GM12878 (cell line): ENCODE measurements around the gene SHISA6. TPM values are rescaled to one million over a fixed set of nuclear protein-coding genes. Genes with fewer than 3 reads are reported as not detected.

Experiments
- BCLAF1 ChIP-seq: fragments of 450-650 bp; IDR thresholded peaks from 2 replicates; pipeline ENCODE4 v1.6.1; 2017; ENCODE audit warnings: antibody characterized with exemption, mild to moderate bottlenecking, moderate library complexity
- CBFB ChIP-seq: IDR thresholded peaks from 2 replicates; pipeline ENCODE4 v1.6.1; 2016; ENCODE audit warnings: antibody characterized with exemption, low read depth
- CBX5 ChIP-seq: sonication (generic); IDR thresholded peaks from 2 replicates; pipeline ENCODE4 v1.6.1; 2016; ENCODE audit warnings: low read depth, moderate library complexity, mild to moderate bottlenecking, inconsistent platforms
- E4F1 ChIP-seq: fragments of 450-650 bp; IDR thresholded peaks from 2 replicates; pipeline ENCODE4 v1.6.1; 2018; ENCODE audit warnings: borderline replicate concordance, mild to moderate bottlenecking; ENCODE audit not compliant: partially characterized antibody
- EP300 ChIP-seq, 2 experiments: fragments of 150-350 bp in 1 of 2; IDR thresholded peaks; 2 replicates each; pipeline ENCODE4 v1.6.1; 2011 to 2012; ENCODE audit warnings: low read depth in 2 of 2, low read length in 2 of 2, borderline replicate concordance in 1 of 2, improper control_type of control experiment in 1 of 2, inconsistent platforms in 1 of 2; ENCODE audit not compliant: control insufficient read depth in 1 of 2
- ESRRA ChIP-seq: IDR thresholded peaks from 2 replicates; pipeline ENCODE4 v1.6.1; 2012; ENCODE audit warnings: mild to moderate bottlenecking, low read length, improper control_type of control experiment
- IKZF1 ChIP-seq: fragments of 450-650 bp; conservative IDR thresholded peaks from 2 replicates; pipeline ENCODE4 v1.6.1; 2017; ENCODE audit warnings: antibody characterized with exemption, mild to moderate bottlenecking
- RUNX3 ChIP-seq: IDR thresholded peaks from 2 replicates; pipeline ENCODE4 v1.6.1; 2012; ENCODE audit warnings: low read length, inconsistent platforms
- ZNF592 ChIP-seq: fragments of 450-650 bp; IDR thresholded peaks from 2 replicates; pipeline ENCODE4 v1.6.1; 2017; ENCODE audit warnings: mild to moderate bottlenecking, moderate library complexity
- polyA plus RNA-seq, 11 experiments: library from polyadenylated mRNA; depleted of rRNA in 4 of 11; unstranded in 6 of 11; stranded (reverse) in 5 of 11; fragments of >200 nt; fragmentation: Nextera tagmentation in 4 of 11; fragmentation: Illumina TruSeq in 1 of 11; extraction: Ambion mirVana in 4 of 11; extraction: Trizol in 1 of 11; gene quantifications; 1 replicate in 1 of 11; 2 replicates in 10 of 11; pipeline versions ENCODE4 v1.2.1 to v1.2.3, GENCODE V29; 2011 to 2016; ENCODE audit warnings: inconsistent platforms in 2 of 11, missing spikeins in 2 of 11, low read depth in 1 of 11
- total RNA-seq, 4 experiments: library from RNA; depleted of rRNA in 3 of 4; stranded (reverse); fragments of >200 nt in 3 of 4; fragmentation: Illumina TruSeq in 1 of 4; extraction: Trizol in 1 of 4; gene quantifications; 2 replicates each; pipeline versions ENCODE4 v1.2.1 to v1.2.3, GENCODE V29; 2013 to 2021

The SHISA6 gene
- total and polyA plus RNA-seq, 10 of the 15 experiments (the other 5 are each of a cell fraction or from before 2014, with no cell fraction given): not detected

GRCh38 chr17:11342138-11342537 is 101.1 kb downstream of the SHISA6 start (continued):
- TF ChIP-seq ZNF592 (no peak), E4F1 (no peak), CBX5 (no peak), BCLAF1 (no peak), ESRRA (no peak), CBFB (no peak), EP300 (IDR thresholded peaks at IDR 0.05; ENCODE audit: borderline replicate concordance in 1 of 2, control insufficient read depth in 1 of 2, low read depth in 2 of 2, low read length in 2 of 2) (no peak), RUNX3 (no peak), IKZF1 (no peak)
